H1 (cell line): ENCODE measurements around the gene MYMX. TPM values are rescaled to one million over a fixed set of nuclear protein-coding genes. Genes with fewer than 3 reads are reported as not detected.

Experiments
- ASH2L ChIP-seq: fragments of 200-600, 300-600 bp; sonication (generic); IDR thresholded peaks from one replicate; pipeline ENCODE4 v1.7.1; 2017; ENCODE audit warnings: low read length
- BACH1 ChIP-seq: IDR thresholded peaks from 2 replicates; pipeline ENCODE4 v1.6.1; 2012; ENCODE audit warnings: low read length, improper control_type of control experiment
- CHD7 ChIP-seq: fragments of 300-600 bp; sonication (generic); IDR thresholded peaks from 2 replicates; pipeline ENCODE4 v1.7.1; 2012; ENCODE audit warnings: low read length, moderate library complexity, mild to moderate bottlenecking, inconsistent platforms; ENCODE audit not compliant: insufficient replicate concordance
- CTBP2 ChIP-seq: IDR thresholded peaks from 2 replicates; pipeline ENCODE4 v1.7.0; 2011; ENCODE audit warnings: borderline replicate concordance, mild to moderate bottlenecking, moderate library complexity, mixed read lengths, low read length; ENCODE audit not compliant: insufficient read depth, insufficient read length
- GABPA ChIP-seq: IDR thresholded peaks from 2 replicates; pipeline ENCODE4 v1.6.1; 2011; ENCODE audit warnings: mild to moderate bottlenecking, low read length, moderate library complexity, borderline replicate concordance; ENCODE audit not compliant: insufficient read depth
- POLR2AphosphoS5 ChIP-seq: IDR thresholded peaks from 2 replicates; pipeline ENCODE4 v1.6.1; 2011; ENCODE audit warnings: low read depth, low read length
- SUZ12 ChIP-seq: fragments of 200-600 bp; sonication (generic); IDR thresholded peaks from 2 replicates; pipeline ENCODE4 v1.6.1; 2012; ENCODE audit warnings: mild to moderate bottlenecking, inconsistent platforms, low read length, moderate library complexity, mixed read lengths
- polyA plus RNA-seq, 7 experiments: library from polyadenylated mRNA; depleted of rRNA in 3 of 7; stranded (reverse) in 5 of 7; unstranded in 2 of 7; fragments of >200 nt in 5 of 7; fragments of 200-250 nt in 2 of 7; gene quantifications; 1 replicate in 5 of 7; 2 replicates in 1 of 7; 4 replicates in 1 of 7; pipeline versions ENCODE4 v1.2.1 to v1.2.3, GENCODE V29; 2011 to 2013; ENCODE audit warnings: missing spikeins in 2 of 7, mixed read lengths in 2 of 7
- total RNA-seq: library from RNA; stranded (reverse); fragmentation: NEBNext Ultra II Directional; extraction: Animal tissue kit (Norgen Biotek cat#: 25700); gene quantifications from 2 replicates; pipeline ENCODE4 v1.2.1, GENCODE V29; 2021

The MYMX gene
- total and polyA plus RNA-seq, 2 of the 8 experiments (the other 6 are each of a cell fraction or from before 2014, with no cell fraction given), result 4.7 to 6.9 TPM

GRCh38 chr6:44230034-44230675 lies 13.4 kb downstream of the MYMX start (continued):
- TF ChIP-seq CHD7, result no peak
- TF ChIP-seq SUZ12, result no peak
- no peak for TF ChIP-seq POLR2AphosphoS5
- TF ChIP-seq ASH2L, result no peak
- TF ChIP-seq CTBP2, result no peak
- no peak for TF ChIP-seq BACH1
- TF ChIP-seq GABPA, result no peak
